Transverse colon (tissue), 4 donors: ENCODE data around the gene TTYH3.

Source experiments
- CTCF ChIP-seq, 5 experiments: fragments of 200-600 bp in 3 of 5; fragments of 450-650 bp in 2 of 5; sonication (generic) in 3 of 5; IDR thresholded peaks; 1 replicate in 2 of 5; 2 replicates in 3 of 5; pipeline ENCODE4 v1.5.1; 2016 to 2017; ENCODE audit warnings: antibody characterized with exemption in 5 of 5, inconsistent platforms in 3 of 5, mild to moderate bottlenecking in 2 of 5, moderate library complexity in 1 of 5
- POLR2A ChIP-seq: fragments of 450-650 bp; IDR thresholded peaks from one replicate; pipeline ENCODE4 v1.6.1; 2016; ENCODE audit warnings: antibody characterized with exemption, mild to moderate bottlenecking, moderate library complexity
- POLR2AphosphoS5 ChIP-seq, 3 donors: sonication (generic); formaldehyde crosslinking; IDR thresholded peaks; one replicate each; pipeline ENCODE4 v1.6.1; 2016; ENCODE audit warnings: antibody characterized with exemption in 3 of 3

- no peak for TF ChIP-seq POLR2AphosphoS5 (IDR thresholded peaks at IDR 0.05)
- TF ChIP-seq CTCF (IDR thresholded peaks at IDR 0.05), result no peak
- no peak for TF ChIP-seq POLR2A
Observed at GRCh38 chr7:2707481-2707880, 75.7 kb downstream of the TTYH3 start.
